Bone marrow (tissue), 2 donors: ENCODE results near the gene TCP1.
"Not testable (repeated sequence)": the region's sequence is repeated elsewhere in the genome, so short reads cannot be mapped to it uniquely, and the experiment has no call there.

Source experiments
- DNase-seq, 2 donors: peaks; one replicate each; lab custom pipeline; 2025; lab: John Stamatoyannopoulos, UW

TCP1 gene

DNA sequence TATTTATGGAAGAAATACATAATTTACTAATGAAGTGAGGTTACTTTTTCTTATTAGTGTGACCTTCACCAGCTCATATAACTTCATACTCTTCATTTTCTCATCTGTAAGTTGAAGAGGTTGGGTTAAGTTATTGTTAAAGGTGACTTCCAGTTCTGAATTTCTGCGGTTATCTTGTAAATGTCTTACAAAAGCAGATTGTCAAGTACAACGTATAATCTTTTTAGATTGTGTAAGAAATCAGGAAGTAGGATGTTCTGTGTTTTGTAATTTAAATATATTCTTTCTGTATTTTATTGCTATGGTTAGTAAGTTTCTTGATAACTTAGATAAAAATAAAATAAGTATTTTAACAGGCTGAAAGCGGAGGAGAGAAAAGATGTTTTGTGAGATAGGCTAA is 50.1 kb downstream of the TCP1 start:
- DNase-seq = no peak

DNA sequence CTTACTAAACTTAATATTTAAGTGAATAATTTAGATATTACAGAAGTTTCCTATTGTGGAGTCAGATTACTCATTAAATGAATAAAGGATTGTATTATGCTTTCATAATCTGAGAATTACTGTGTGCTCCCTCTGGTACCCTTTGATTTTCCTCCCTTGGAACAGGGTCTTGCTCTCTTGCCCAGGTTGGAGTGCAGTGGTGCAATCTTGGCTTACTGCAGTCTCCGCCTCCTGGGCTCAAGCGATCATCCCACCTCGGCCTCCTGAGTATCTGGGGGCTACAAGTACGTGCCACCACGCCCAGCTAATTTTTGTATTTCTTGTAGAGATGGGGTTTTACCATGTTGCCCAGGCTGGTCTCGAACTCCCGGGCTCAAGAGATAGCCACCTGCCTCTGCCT is 52.5 kb downstream of the TCP1 start:
- DNase-seq = no peak

DNA sequence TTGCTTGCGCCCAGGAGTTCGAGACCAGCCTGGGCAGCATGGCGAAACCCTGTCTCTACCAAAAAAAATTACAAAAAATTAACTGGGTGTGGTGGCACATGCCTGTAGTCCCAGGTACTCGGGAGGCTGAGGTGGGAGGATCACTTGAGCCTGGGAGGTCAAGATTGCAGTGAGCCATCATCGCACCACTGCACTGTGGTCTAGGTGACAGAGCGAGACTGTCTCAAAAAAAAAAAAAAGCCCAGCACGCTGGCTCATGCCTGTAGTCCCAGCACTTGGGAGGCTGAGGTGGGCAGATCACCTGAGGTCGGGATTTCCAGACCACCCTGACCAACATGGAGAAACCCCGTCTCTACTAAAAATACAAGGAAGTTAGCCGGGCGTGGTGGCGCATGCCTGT is 56.0 kb downstream of the TCP1 start:
- DNase-seq = not testable (repeated sequence)

DNA sequence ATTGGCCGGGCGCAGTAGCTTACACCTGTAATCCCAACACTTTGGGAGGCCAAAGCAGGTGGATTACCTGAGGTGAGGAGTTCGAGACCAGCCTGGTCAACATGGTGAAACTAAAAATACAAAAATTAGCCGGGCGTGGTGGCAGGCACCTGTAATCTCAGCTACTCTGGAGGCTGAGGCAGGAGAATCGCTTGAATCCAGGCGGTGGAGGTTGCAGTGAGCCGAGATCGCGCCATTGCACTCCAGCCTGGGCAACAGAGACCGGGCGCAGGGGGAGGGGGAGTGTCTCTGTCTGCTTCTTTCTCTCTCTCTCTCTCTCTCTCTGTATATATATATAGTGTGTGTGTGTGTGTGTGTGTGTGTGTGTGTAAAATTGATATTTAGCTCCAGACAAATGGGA is 56.9 kb downstream of the TCP1 start:
- not testable (repeated sequence) for DNase-seq

DNA sequence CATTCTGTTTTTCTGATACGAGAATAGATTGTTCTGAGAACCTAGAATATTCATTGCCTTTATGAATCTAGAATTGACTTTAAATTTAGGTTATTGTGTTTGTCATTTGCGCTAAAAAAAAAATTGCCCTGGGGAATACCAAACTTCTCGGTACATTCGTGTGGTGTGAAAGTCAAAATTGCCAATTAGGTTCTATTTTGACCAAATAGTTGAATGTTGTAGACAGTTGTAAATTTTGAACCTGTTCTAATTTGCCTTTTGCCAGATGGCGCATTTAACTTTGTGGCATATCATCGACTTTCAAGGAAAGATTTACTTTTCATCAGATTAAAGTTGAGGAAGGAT is 59.1 kb downstream of the TCP1 start:
- DNase-seq = no peak

DNA sequence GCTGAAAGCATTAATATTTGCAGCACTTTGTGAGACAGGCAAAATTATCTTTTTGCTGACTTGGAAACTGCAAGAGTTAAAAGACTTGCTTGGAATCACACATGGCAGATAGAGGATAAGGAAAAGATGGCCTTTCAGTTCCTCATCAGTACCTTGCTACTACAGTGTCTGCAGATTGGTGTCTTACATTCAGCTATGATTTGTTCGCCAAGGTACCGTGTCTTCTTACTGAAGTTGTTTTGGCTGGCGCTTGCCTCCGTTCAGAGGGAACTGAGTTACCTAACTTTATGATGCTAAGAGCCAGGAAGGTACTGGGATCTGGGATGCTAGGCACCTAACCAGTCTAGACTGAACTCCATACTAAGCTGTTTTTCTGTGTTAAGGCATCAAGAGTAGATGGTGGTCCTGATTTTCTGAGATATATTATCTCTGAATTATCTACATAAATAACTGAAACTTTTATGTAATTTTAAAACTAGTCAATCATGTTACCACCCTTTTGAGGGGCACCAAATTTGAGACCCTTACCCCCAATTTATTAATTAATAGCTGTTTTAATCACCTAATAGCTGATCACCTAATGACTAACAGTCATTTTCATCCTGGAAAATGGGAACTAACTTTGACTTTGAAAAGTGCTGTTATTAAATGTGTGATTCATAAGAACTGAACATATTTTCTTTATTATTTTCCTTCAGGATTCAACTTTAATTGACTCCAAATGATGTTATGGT is 59.6 kb downstream of the TCP1 start:
- no peak for DNase-seq

- no peak for DNase-seq
These were observed 60.9 kb downstream of the TCP1 start for GRCh38 chr6:159728531-159728964.
